ENCODE results near the gene EFCAB7. TPM values are rescaled to one million over a fixed set of nuclear protein-coding genes. Genes with fewer than 3 reads are reported as not detected.

EFCAB7 gene
- total and polyA plus RNA-seq, 2 of the 13 experiments (the other 11 are each of a cell fraction or from before 2014, with no cell fraction given), result 1.7 to 5.4 TPM

DNA sequence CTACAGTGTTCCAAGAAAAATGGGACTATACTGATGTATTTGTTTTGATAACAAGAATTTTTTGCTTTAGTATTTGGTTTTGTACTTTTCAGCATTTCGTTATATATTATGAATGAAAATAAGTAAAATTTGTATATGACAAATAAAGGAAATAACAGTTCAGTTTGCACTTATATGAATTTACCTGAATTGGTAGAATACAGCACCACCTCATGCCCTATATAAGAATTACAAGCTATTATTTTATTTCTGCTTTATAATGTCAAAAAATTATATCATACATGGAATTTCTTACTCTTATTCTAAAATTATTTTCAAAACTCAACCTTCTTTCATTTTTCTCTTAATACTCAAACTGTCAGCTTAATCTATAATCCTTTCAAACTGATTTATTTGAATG lies 14.6 kb downstream of the EFCAB7 start:
- DNase-seq (ENCODE audit: low spot score) (no peak), FAIRE-seq (no peak), ATAC-seq (no peak)
- Histone ChIP-seq H3K4me3 (replicated peaks in 1 of 3; ENCODE audit: insufficient read depth in 1 of 3, low read depth in 2 of 3, low read length in 3 of 3) (no peak overlapping the region), H3K4me1 (ENCODE audit: insufficient read depth, low read length) (peaks cover 6% of the 10 kb centered on the region; the same call in 1 of the 2 replicates), H3K4me2 (ENCODE audit: low read depth, low read length) (no peak overlapping the region), H3K27ac (ENCODE audit: extremely low read length, insufficient read depth, low read length) (no peak overlapping the region), H3K36me3 (replicated peaks in 1 of 2; ENCODE audit: control insufficient read depth in 1 of 2, insufficient read depth in 2 of 2, low read length in 2 of 2) (no peaks in the 10 kb centered on the region), H3K27me3 (ENCODE audit: control insufficient read depth in 1 of 2, insufficient read depth in 2 of 2, low read length in 2 of 2) (no peaks in the 10 kb centered on the region), H3K79me2 (ENCODE audit: insufficient read depth, low read length) (no peaks in the 10 kb centered on the region), H4K20me1 (ENCODE audit: insufficient read depth, low read length) (no peaks in the 10 kb centered on the region), H2AFZ (ENCODE audit: low read length) (no peak overlapping the region), H3K9me3 (ENCODE audit: low read length) (no peaks in the 10 kb centered on the region), H3K9ac (ENCODE audit: insufficient read depth, low read depth, low read length) (no peak overlapping the region)
- peak; percentile 36 for TF ChIP-seq STAG1 (CRISPR knock-in tag; IDR thresholded peaks at IDR 0.05)
- TF ChIP-seq ZNF550 (CRISPR knock-in tag; IDR thresholded peaks at IDR 0.05; ENCODE audit: borderline replicate concordance), result no peak
- no peak for TF ChIP-seq CREB1 (IDR thresholded peaks at IDR 0.05)
- TF ChIP-seq CREB1 (CRISPR knock-in tag; IDR thresholded peaks at IDR 0.05), result no peak
- no TSS peak for BruUV-seq (replicated peaks)
- POLR2A ChIA-PET, result no interaction called here
- intact Hi-C loops (cut with micrococcal nuclease; ENCODE audit: unreplicated experiment) (loop anchor here (5.0 kb wide), 2 partner anchors 221 to 576 kb away; no protein-coding TSS in a partner anchor), in situ Hi-C loops (cut with HindIII; ENCODE audit: extremely low pct_ligation_motif_present, low pct_unique_long_range_greater_than_20kb) (loop anchor here (25.0 kb wide), 1 partner anchor 526 kb away; no protein-coding TSS in a partner anchor)
- CTCF ChIA-PET (ENCODE audit: low intra/inter-chr PET ratio, low total read pairs), result interaction anchor here (1.3 kb wide), 1 partner anchor 221 kb away, joined by 5 read pairs; no protein-coding TSS in a partner anchor
- WGBS (ENCODE audit: low lambda C conversion rate), result 73% methylated on average over 1 of the region's 1 CpG

DNA sequence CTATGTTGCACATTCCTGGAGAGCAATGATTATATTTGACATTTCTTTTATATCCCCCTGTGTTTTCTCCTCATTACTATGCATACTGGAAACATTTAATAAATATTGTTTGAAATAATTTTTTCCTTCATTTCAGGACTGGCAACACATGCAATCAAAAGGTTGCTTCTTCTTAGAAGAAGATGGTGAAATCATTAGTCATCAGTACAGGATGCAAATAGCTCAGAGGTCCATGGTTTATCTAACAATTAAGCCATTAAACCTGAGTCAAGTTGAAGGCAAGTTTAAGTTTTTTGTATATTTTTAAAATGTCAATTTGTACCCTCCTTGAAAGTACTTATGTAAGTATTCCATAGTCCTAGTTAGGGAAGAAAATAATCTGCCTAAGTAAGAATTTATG lies 22.5 kb downstream of the EFCAB7 start:
- no peak overlapping the region for H2AFZ ChIP-seq (ENCODE audit: low read length)
- FAIRE-seq, result no peak
- ChIA-PET CTCF (ENCODE audit: low intra/inter-chr PET ratio, low total read pairs) (no interaction called here), POLR2A (no interaction called here)
- no peak overlapping the region for H3K4me2 ChIP-seq (ENCODE audit: low read depth, low read length)
- DNase-seq (ENCODE audit: low spot score), result no peak
- BruUV-seq (replicated peaks), result no TSS peak
- no peaks in the 10 kb centered on the region for H3K79me2 ChIP-seq (ENCODE audit: insufficient read depth, low read length)
- no peaks in the 10 kb centered on the region for H3K36me3 ChIP-seq (replicated peaks in 1 of 2; ENCODE audit: control insufficient read depth in 1 of 2, insufficient read depth in 2 of 2, low read length in 2 of 2)
- no peaks in the 10 kb centered on the region for H3K27me3 ChIP-seq (ENCODE audit: control insufficient read depth in 1 of 2, insufficient read depth in 2 of 2, low read length in 2 of 2)
- H3K27ac ChIP-seq (ENCODE audit: extremely low read length, insufficient read depth, low read length), result no peak overlapping the region
- H3K4me3 ChIP-seq (replicated peaks in 1 of 3; ENCODE audit: insufficient read depth in 1 of 3, low read depth in 2 of 3, low read length in 3 of 3), result no peak overlapping the region
- in situ Hi-C loops (cut with HindIII; ENCODE audit: extremely low pct_ligation_motif_present, low pct_unique_long_range_greater_than_20kb) (loop anchor here (25.0 kb wide), 1 partner anchor 533 kb away; no protein-coding TSS in a partner anchor), intact Hi-C loops (cut with micrococcal nuclease; ENCODE audit: unreplicated experiment) (no loop called here)
- no peak overlapping the region for H3K9ac ChIP-seq (ENCODE audit: insufficient read depth, low read depth, low read length)
- no peaks in the 10 kb centered on the region for H4K20me1 ChIP-seq (ENCODE audit: insufficient read depth, low read length)
- no peaks in the 10 kb centered on the region for H3K9me3 ChIP-seq (ENCODE audit: low read length)
- no peaks in the 10 kb centered on the region for H3K4me1 ChIP-seq (ENCODE audit: insufficient read depth, low read length)
- no peak for ATAC-seq
- TF ChIP-seq ZNF496 (CRISPR knock-in tag; IDR thresholded peaks at IDR 0.05; ENCODE audit: insufficient replicate concordance) (no peak), GABPB1 (CRISPR knock-in tag; IDR thresholded peaks at IDR 0.05) (no peak), ZNF282 (IDR thresholded peaks at IDR 0.05; ENCODE audit: partially characterized antibody) (no peak), ZNF878 (CRISPR knock-in tag; IDR thresholded peaks at IDR 0.05) (no peak), ZFY (CRISPR knock-in tag; IDR thresholded peaks at IDR 0.05) (no peak), ZNF543 (CRISPR knock-in tag; IDR thresholded peaks at IDR 0.05) (no peak), NFATC3 (CRISPR knock-in tag; IDR thresholded peaks at IDR 0.05) (no peak), ZNF747 (CRISPR knock-in tag; IDR thresholded peaks at IDR 0.05; ENCODE audit: borderline replicate concordance) (no peak), ZSCAN30 (CRISPR knock-in tag; IDR thresholded peaks at IDR 0.05) (no peak), AGO2 (optimal IDR thresholded peaks at IDR 0.05; ENCODE audit: low read depth, low read length) (no peak), POLR2G (IDR thresholded peaks at IDR 0.05; ENCODE audit: low read depth, low read length) (no peak), AHR (CRISPR knock-in tag; IDR thresholded peaks at IDR 0.05) (no peak)
- TF ChIP-seq, protein P1, sequence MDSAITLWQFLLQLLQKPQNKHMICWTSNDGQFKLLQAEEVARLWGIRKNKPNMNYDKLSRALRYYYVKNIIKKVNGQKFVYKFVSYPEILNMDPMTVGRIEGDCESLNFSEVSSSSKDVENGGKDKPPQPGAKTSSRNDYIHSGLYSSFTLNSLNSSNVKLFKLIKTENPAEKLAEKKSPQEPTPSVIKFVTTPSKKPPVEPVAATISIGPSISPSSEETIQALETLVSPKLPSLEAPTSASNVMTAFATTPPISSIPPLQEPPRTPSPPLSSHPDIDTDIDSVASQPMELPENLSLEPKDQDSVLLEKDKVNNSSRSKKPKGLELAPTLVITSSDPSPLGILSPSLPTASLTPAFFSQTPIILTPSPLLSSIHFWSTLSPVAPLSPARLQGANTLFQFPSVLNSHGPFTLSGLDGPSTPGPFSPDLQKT (CRISPR knock-in tag; IDR thresholded peaks at IDR 0.05; ENCODE audit: borderline replicate concordance), result no peak
- TF ChIP-seq, protein P2, sequence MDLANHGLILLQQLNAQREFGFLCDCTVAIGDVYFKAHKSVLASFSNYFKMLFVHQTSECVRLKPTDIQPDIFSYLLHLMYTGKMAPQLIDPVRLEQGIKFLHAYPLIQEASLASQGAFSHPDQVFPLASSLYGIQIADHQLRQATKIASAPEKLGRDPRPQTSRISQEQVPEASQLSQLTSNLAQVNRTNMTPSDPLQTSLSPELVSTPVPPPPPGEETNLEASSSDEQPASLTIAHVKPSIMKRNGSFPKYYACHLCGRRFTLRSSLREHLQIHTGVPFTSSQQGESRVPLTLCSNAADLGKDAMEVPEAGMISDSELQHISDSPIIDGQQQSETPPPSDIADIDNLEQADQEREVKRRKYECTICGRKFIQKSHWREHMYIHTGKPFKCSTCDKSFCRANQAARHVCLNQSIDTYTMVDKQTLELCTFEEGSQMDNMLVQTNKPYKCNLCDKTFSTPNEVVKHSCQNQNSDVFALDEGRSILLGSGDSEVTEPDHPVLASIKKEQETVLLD (CRISPR knock-in tag; IDR thresholded peaks at IDR 0.05; ENCODE audit: low read depth), result no peak
